Chondrocyte (in vitro differentiated cells): ENCODE data around the gene CEBPG. TPM values are rescaled to one million over a fixed set of nuclear protein-coding genes. Genes with fewer than 3 reads are reported as not detected.

ENCODE experiments used
- DNase-seq: peaks from one replicate; pipeline ENCODE4 v3.0.0; 2021; ENCODE audit warnings: mixed read lengths, low spot score
- H3K27ac Mint-ChIP-seq: one replicate; pipeline ENCODE4 v1.8.0; 2021; ENCODE audit warnings: mild to moderate bottlenecking, moderate library complexity, mixed read lengths; ENCODE audit not compliant: unreplicated experiment
- H3K27me3 Mint-ChIP-seq: 2 replicates; pipeline ENCODE4 v1.8.0; 2021; ENCODE audit warnings: low read depth, mixed read lengths
- H3K36me3 Mint-ChIP-seq: 2 replicates; pipeline ENCODE4 v1.8.0; 2021; ENCODE audit warnings: low read depth, mixed read lengths
- H3K4me1 Mint-ChIP-seq: 2 replicates; pipeline ENCODE4 v1.8.0; 2021; ENCODE audit warnings: low read depth, mild to moderate bottlenecking, mixed read lengths
- H3K4me3 Mint-ChIP-seq: one replicate; pipeline ENCODE4 v1.8.0; 2021; ENCODE audit warnings: mild to moderate bottlenecking, moderate library complexity, mixed read lengths; ENCODE audit not compliant: unreplicated experiment
- H3K9me3 Mint-ChIP-seq: 2 replicates; pipeline ENCODE4 v1.8.0; 2021; ENCODE audit warnings: low read depth, mixed read lengths
- CTCF ChIP-seq: fragments of 200-600 bp; sonication (generic); IDR thresholded peaks from 2 replicates; pipeline ENCODE4 v1.5.0; 2021; ENCODE audit warnings: antibody characterized with exemption, mild to moderate bottlenecking, moderate library complexity
- total RNA-seq: library from RNA; stranded (reverse); gene quantifications from 3 replicates; pipeline ENCODE4 v1.2.1, GENCODE V29; 2021

The CEBPG gene
- total RNA-seq, 1 donor from 2014 or later = 54.4 TPM

DNA sequence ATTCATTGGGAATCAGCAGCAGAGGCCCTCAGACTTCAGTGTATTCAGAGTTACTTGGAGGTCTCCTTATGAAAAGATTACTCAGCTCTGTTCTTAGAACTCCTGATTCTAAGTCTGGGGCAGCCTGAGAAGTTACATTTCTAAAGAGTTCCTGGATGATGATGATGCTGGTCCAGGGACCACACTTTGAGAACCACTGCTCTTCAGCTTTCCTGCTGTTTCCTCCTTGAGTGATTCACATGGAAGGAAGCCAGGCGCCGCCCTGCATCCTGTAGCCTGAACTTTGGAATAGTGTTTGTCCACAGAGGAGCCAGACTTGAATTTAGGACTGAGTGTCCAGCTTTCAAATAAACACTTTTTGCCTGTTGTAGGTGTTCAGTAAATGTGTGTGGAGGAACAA is 2.9 kb downstream of the CEBPG start:
- no peaks in the 10 kb centered on the region for H3K9me3 Mint-ChIP-seq
- peaks cover 60% of the 10 kb centered on the region for H3K4me1 Mint-ChIP-seq
- no peak for DNase-seq
- TF ChIP-seq CTCF = no peak
- H3K27ac Mint-ChIP-seq = peak overlapping the region; percentile 95
- peak overlapping the region; percentile 79 for H3K4me3 Mint-ChIP-seq
- peaks cover 11% of the 10 kb centered on the region for H3K36me3 Mint-ChIP-seq
- H3K27me3 Mint-ChIP-seq = no peaks in the 10 kb centered on the region

DNA sequence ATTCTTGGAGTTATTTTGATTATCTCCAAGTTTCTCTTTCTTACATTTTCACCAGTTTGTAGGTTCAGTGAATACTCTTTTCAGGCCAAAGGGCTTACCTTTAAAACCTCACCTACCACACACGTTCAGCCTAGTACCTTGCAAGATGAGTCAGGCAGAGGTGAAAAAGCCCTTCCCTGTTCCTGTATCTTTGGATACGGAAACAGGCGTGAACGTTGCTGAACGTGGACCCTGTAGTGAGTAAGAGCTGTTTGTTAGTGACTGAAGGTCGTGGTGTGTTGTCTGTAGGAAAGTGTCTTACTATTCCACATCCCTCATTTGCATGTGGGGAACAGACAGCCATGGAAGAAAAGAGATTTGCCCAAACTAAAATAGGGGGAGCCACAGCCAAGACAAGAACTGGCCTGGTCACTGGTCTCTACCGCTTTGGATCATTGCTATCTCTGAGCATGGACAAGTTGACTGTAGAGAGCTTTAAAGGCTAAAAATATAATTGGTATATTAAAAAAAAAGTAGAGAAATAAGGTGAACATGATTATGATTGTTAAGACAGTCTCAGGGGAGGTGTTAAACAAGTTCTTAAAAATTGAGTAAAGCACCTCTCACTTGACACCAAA is 3.5 kb downstream of the CEBPG start:
- peaks cover 66% of the 10 kb centered on the region for H3K4me1 Mint-ChIP-seq
- no peaks in the 10 kb centered on the region for H3K9me3 Mint-ChIP-seq
- H3K4me3 Mint-ChIP-seq = no peak overlapping the region
- no peaks in the 10 kb centered on the region for H3K27me3 Mint-ChIP-seq
- peaks cover 11% of the 10 kb centered on the region for H3K36me3 Mint-ChIP-seq
- DNase-seq = no peak
- H3K27ac Mint-ChIP-seq = peak overlapping the region; percentile 95
- no peak for TF ChIP-seq CTCF

DNA sequence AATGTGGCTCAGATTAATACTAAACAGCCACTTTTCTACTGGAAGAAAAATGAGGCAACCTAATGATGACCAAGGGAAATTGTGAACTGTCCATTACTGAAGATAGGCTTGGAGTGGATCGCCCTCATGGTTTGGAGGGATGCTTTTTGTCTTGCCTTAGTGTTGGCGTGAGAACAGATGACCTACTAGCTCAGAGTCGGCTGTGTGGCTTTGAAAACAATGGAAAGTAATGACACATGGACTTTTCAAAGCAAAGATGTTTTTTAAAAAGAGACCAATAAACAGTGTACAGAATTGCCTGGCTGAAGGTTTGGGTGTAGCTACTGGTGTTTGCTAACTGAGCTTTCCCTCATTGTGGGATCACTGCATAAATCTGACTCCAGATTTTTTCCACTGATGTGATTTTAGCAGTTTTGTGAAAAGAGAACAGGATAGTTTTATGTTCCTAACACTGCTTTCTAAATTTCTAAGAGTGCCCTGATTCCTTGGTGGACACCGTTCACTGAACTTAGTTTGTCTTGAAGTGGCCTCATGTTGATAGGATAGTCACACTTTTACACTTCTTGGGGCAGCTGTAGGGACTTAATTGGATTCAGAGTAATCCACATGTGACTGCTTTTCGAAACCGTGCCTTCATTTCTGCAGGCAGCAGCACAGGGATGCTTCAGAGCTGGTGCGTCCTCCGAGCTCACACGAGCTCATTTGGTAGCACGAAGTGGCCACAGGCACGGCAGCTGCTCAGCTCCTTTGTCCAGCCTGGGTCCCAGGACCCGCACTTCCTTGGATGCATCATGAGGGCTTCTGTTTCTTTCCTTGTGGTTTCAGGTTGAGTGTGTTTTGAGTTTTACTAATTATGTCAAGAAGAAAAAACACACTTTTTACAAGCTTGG is 4.3 kb downstream of the CEBPG start:
- no peaks in the 10 kb centered on the region for H3K9me3 Mint-ChIP-seq
- DNase-seq = no peak
- peaks cover 11% of the 10 kb centered on the region for H3K36me3 Mint-ChIP-seq
- peak overlapping the region; percentile 72 for H3K27ac Mint-ChIP-seq
- H3K4me1 Mint-ChIP-seq = peaks cover 68% of the 10 kb centered on the region
- no peak for TF ChIP-seq CTCF
- H3K27me3 Mint-ChIP-seq = no peaks in the 10 kb centered on the region
- H3K4me3 Mint-ChIP-seq = no peak overlapping the region

GRCh38 chr19:33379151-33379829 is 5.8 kb downstream of the CEBPG start:
- Mint-ChIP-seq H3K9me3 (no peaks in the 10 kb centered on the region), H3K27ac (no peak overlapping the region), H3K36me3 (peaks cover 14% of the 10 kb centered on the region), H3K4me3 (no peak overlapping the region), H3K4me1 (peaks cover 64% of the 10 kb centered on the region), H3K27me3 (no peaks in the 10 kb centered on the region)
- no peak for DNase-seq
- TF ChIP-seq CTCF = no peak

DNA sequence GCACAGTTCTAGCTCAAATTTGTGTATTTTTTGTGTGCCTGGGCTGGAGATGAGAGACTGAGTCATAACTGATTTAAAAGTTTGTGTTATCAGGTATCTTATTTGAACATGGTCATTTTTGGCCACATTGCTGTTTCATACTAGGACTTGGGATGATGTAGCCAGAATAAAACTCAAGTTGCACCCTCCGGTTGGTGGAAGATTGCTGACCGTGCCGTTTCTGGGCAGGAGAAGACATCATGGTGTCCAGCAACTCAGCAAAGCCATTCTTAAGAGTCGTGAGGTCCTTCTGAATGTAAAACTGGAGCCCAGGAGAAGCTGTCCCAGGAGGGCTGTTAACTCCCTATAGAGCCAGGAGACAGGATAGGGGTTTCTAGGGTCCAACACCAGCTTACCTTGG is 7.6 kb downstream of the CEBPG start:
- Mint-ChIP-seq H3K9me3 (no peaks in the 10 kb centered on the region), H3K27me3 (no peaks in the 10 kb centered on the region), H3K27ac (peak overlapping the region; percentile 76), H3K4me3 (no peak overlapping the region), H3K4me1 (peaks cover 47% of the 10 kb centered on the region), H3K36me3 (peaks cover 11% of the 10 kb centered on the region)
- DNase-seq = no peak
- TF ChIP-seq CTCF = no peak
